Kidney (tissue), 14 donors: ENCODE results near the gene ARHGAP11A. TPM values are rescaled to one million over a fixed set of nuclear protein-coding genes. Genes with fewer than 3 reads are reported as not detected.

Source experiments
- DNase-seq, 5 donors: peaks; one replicate each; pipeline ENCODE4 v3.0.0-alpha.2; 2013 to 2020
- FAIRE-seq: peaks from 2 replicates; lab custom pipeline; 2012; peaks lifted over from hg19 to GRCh38; lab: Jason Lieb, UNC
- H3K27ac ChIP-seq, 2 donors: one replicate each; pipeline ENCODE4 v1.7.0; 2013; ENCODE audit warnings: low read depth in 2 of 2, low read length in 2 of 2, inconsistent platforms in 1 of 2
- H3K27me3 ChIP-seq: one replicate; pipeline ENCODE4 v1.7.1; 2013; ENCODE audit warnings: low read length, inconsistent platforms; ENCODE audit not compliant: control insufficient read depth, insufficient read depth
- H3K36me3 ChIP-seq, 3 donors: one replicate each; pipeline versions ENCODE4 v1.7.0 to v1.7.1; 2013; ENCODE audit warnings: low read length in 3 of 3, control low read depth in 1 of 3, inconsistent platforms in 1 of 3; ENCODE audit not compliant: insufficient read depth in 3 of 3, control insufficient read depth in 2 of 3
- H3K4me1 ChIP-seq, 3 donors: one replicate each; pipeline versions ENCODE4 v1.7.0 to v1.7.1; 2013; ENCODE audit warnings: low read length in 3 of 3, inconsistent platforms in 1 of 3, low read depth in 1 of 3; ENCODE audit not compliant: control insufficient read depth in 2 of 3, insufficient read depth in 2 of 3
- H3K4me3 ChIP-seq, 3 donors: one replicate each; pipeline versions ENCODE4 v1.7.0 to v1.8.1; 2013; ENCODE audit warnings: low read length in 3 of 3, control low read depth in 1 of 3, inconsistent platforms in 1 of 3
- H3K9ac ChIP-seq, 3 donors: one replicate each; pipeline versions ENCODE4 v1.7.0 to v1.7.1; 2013; ENCODE audit warnings: low read length in 3 of 3, control low read depth in 1 of 3, inconsistent platforms in 1 of 3
- H3K9me3 ChIP-seq, 3 donors: one replicate each; pipeline versions ENCODE4 v1.7.0 to v1.7.1; 2013; ENCODE audit warnings: low read length in 3 of 3, control low read depth in 1 of 3, inconsistent platforms in 1 of 3; ENCODE audit not compliant: control insufficient read depth in 2 of 3, insufficient read depth in 1 of 3
- intact Hi-C: fragments of 100-400 bp; cut with DNase I; formaldehyde crosslinking; loops from one replicate; pipeline ENCODE4 v1.11.1; 2022
- polyA plus RNA-seq: library from polyadenylated mRNA; stranded (reverse); fragments of 350-450 nt; fragmentation: Illumina TruSeq; extraction: RNeasy Lipid Tissue Mini Kit (QIAGEN cat#74804); gene quantifications from one replicate; pipeline ENCODE4 v1.2.3, GENCODE V29; 2014; ENCODE audit warnings: low read depth, low replicate concordance; ENCODE audit not compliant: insufficient read depth
- total RNA-seq: library from RNA; stranded (reverse); fragmentation: NEBNext Ultra II Directional; extraction: Animal tissue kit (Norgen Biotek cat#: 25700); gene quantifications from one replicate; pipeline ENCODE4 v1.2.1, GENCODE V29; 2021
- TF ChIP-seq, protein P1 (sequence below): IDR thresholded peaks from 3 replicates; pipeline ENCODE4 v1.5.1; 2012; ENCODE audit warnings: mild to moderate bottlenecking, moderate library complexity, borderline replicate concordance; ENCODE audit not compliant: insufficient read depth; ENCODE audit errors: extremely low read depth
- donor health status: control.
- donor health status: control.
- donor health status: control.
- donor health status: control.
- donor health status: control.
- donor health status: DM: yes; HTN: yes; CAD: no.
- donor health status: Normal renal cell carcinoma (clear cell type).

The ARHGAP11A gene
- total and polyA plus RNA-seq, 2 donors from 2014 or later = 0.73 to 4.6 TPM

DNA sequence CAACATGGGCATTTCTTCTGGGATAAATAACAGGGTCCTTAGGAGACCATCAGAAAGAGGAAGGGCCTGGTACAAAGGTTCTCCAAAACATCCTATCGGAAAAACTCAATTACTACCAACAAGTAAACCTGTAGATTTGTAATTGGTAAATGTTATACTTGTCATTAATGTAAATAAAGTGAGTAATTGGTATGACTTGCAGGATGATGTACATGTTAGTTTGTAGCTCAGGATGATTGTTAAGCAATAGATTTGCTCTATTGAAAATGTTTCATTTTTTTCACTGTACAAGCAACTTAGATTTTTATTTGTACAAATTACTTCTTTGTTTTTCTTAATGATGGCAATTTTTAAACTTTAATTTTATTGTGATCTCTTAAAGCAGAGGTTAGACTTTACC lies 22.4 kb downstream of the ARHGAP11A start:
- TF ChIP-seq, protein P1, sequence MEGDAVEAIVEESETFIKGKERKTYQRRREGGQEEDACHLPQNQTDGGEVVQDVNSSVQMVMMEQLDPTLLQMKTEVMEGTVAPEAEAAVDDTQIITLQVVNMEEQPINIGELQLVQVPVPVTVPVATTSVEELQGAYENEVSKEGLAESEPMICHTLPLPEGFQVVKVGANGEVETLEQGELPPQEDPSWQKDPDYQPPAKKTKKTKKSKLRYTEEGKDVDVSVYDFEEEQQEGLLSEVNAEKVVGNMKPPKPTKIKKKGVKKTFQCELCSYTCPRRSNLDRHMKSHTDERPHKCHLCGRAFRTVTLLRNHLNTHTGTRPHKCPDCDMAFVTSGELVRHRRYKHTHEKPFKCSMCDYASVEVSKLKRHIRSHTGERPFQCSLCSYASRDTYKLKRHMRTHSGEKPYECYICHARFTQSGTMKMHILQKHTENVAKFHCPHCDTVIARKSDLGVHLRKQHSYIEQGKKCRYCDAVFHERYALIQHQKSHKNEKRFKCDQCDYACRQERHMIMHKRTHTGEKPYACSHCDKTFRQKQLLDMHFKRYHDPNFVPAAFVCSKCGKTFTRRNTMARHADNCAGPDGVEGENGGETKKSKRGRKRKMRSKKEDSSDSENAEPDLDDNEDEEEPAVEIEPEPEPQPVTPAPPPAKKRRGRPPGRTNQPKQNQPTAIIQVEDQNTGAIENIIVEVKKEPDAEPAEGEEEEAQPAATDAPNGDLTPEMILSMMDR = no peak
- FAIRE-seq (no peak), DNase-seq (no peak)
- no peaks in the 10 kb centered on the region for H3K9me3 ChIP-seq
- no peaks in the 10 kb centered on the region for H3K36me3 ChIP-seq
- H3K27me3 ChIP-seq = no peaks in the 10 kb centered on the region
- H3K4me3 ChIP-seq = no peak overlapping the region
- H3K9ac ChIP-seq = no peak overlapping the region
- intact Hi-C loops = no loop called here
- no peaks in the 10 kb centered on the region for H3K4me1 ChIP-seq
- H3K27ac ChIP-seq = no peak overlapping the region

DNA sequence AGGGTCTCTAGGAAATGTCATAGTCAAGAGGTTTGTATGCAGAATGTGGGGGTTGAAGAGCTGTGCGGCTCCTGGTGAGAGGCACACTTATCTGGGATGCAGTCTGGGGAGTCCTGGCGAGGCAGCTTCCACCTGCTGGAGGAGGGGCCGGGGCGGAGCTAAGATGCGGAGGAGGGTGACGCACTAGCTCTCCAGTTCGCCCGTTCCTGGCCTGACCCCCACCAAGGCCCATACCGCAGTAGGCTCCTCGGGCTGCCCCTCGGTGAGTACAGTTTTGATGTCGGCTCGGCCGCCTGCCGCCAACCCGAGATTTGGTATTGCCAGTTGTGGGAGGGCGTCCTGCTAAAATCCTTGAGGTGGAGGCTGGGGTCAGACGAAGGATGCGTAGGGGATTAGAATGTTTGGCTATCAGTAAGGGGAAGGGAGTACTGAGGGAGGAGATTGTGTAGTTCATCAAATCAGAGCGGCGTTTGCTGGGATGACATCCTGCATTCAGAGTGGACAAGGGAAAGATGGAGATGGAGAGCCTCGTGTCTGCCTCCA lies 26.3 kb downstream of the ARHGAP11A start, which contains the start of gene SCG5:
Gene SCG5, plus strand, starts transcription at position 194 of the 543 bp plus-strand sequence. CDS start 1,883 bp downstream, outside the sequence.
- Histone ChIP-seq H3K27me3 (no peaks in the 10 kb centered on the region), H3K9me3 (no peaks in the 10 kb centered on the region), H3K27ac (no peak within 1 kb of the TSS), H3K4me3 (peak within 1 kb of the TSS in 1 of 3 donors; percentile 63), H3K36me3 (no peaks in the 10 kb centered on the region), H3K9ac (peak within 1 kb of the TSS in 1 of 3 donors; percentile 54), H3K4me1 (no peaks in the 10 kb centered on the region)
- intact Hi-C loops = no loop called here
- DNase-seq (peak in 4 of 5 donors; percentile 84 to 92 (median 88)), FAIRE-seq (no peak)
- TF ChIP-seq, protein P1 = no peak

DNA sequence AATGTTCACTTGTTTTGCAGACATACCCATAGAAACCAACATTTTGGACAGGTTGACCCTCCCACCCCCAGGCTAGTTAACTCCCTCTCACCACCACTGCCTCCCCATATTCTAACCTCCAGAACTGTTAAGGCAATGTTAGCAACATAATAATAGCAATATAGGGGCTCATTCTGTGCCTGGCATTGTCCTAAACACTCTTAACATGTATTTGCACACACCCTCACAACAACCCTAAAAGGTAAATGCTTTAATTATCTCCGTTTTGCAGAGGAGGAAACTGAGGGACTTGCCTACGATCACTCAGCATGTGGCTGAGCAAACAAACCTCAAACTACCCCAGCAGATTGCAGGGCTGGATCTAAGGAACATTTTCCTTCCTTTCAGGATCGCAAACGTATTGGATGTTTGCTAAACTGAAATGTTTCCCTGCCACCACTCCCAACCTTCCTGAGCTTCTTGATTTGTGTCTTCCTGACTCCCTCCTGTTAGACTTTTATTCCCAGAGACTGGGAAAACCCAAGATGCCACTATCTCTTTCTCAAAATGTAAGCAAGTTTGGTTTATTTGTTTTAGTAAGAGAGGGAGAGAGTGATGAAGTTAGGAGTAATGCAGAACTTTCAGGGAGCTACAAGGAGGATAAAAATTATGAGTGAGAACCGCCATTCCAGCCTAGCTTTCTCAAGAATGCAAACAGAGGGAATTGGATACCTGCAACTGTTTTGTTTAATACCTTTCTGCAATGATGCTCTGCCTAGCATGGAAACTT lies 27.5 kb downstream of the ARHGAP11A start:
- Histone ChIP-seq H3K4me3 (no peak overlapping the region), H3K27ac (no peak overlapping the region), H3K9ac (no peak overlapping the region), H3K4me1 (no peaks in the 10 kb centered on the region), H3K36me3 (no peaks in the 10 kb centered on the region), H3K9me3 (no peaks in the 10 kb centered on the region), H3K27me3 (no peaks in the 10 kb centered on the region)
- DNase-seq (peak in 1 of 5 donors; percentile 51), FAIRE-seq (no peak)
- intact Hi-C loops = no loop called here
- TF ChIP-seq, protein P1 = no peak
